H9 (cell line): ENCODE results near the gene SFXN1. TPM values are rescaled to one million over a fixed set of nuclear protein-coding genes. Genes with fewer than 3 reads are reported as not detected.

Experiments used
- DNase-seq: peaks from one replicate; pipeline ENCODE4 v3.0.0-alpha.2; 2017
- H2AFZ ChIP-seq: one replicate; pipeline ENCODE4 v1.6.1; 2013; ENCODE audit warnings: mild to moderate bottlenecking, low read length, control low read depth, moderate library complexity
- H2AK5ac ChIP-seq: 2 replicates; pipeline ENCODE4 v1.6.1; 2013; ENCODE audit warnings: low read length, control low read depth, mixed read lengths; ENCODE audit not compliant: insufficient read length
- H2BK120ac ChIP-seq: one replicate; pipeline ENCODE4 v1.6.1; 2013; ENCODE audit warnings: low read depth, mild to moderate bottlenecking, low read length, control low read depth, inconsistent platforms; ENCODE audit not compliant: poor library complexity, severe bottlenecking
- H2BK12ac ChIP-seq: 2 replicates; pipeline ENCODE4 v1.6.1; 2013; ENCODE audit warnings: low read length, control low read depth, mixed read lengths, low read depth; ENCODE audit not compliant: insufficient read length
- H2BK15ac ChIP-seq: 2 replicates; pipeline ENCODE4 v1.6.1; 2013; ENCODE audit warnings: low read depth, low read length, control low read depth
- H2BK20ac ChIP-seq: one replicate; pipeline ENCODE4 v1.6.1; 2013; ENCODE audit warnings: low read depth, mild to moderate bottlenecking, low read length, control low read depth, inconsistent platforms; ENCODE audit not compliant: poor library complexity, severe bottlenecking
- H2BK5ac ChIP-seq: 2 replicates; pipeline ENCODE4 v1.6.1; 2013; ENCODE audit warnings: low read length, control low read depth, mixed read lengths; ENCODE audit not compliant: insufficient read length
- H3K14ac ChIP-seq: 2 replicates; pipeline ENCODE4 v1.6.1; 2013; ENCODE audit warnings: low read length, control low read depth; ENCODE audit not compliant: insufficient read depth
- H3K18ac ChIP-seq: 2 replicates; pipeline ENCODE4 v1.6.1; 2013; ENCODE audit warnings: low read depth, mild to moderate bottlenecking, mixed read lengths, low read length, control low read depth; ENCODE audit not compliant: insufficient read length
- H3K23ac ChIP-seq: 2 replicates; pipeline ENCODE4 v1.6.1; 2013; ENCODE audit warnings: low read length, control low read depth, mixed read lengths, low read depth; ENCODE audit not compliant: insufficient read length
- H3K23me2 ChIP-seq: 2 replicates; pipeline ENCODE4 v1.6.1; 2013; ENCODE audit warnings: low read depth, mild to moderate bottlenecking, mixed read lengths, low read length, control low read depth; ENCODE audit not compliant: insufficient read length, poor library complexity, severe bottlenecking
- H3K27ac ChIP-seq: 2 replicates; pipeline ENCODE4 v1.5.1; 2013; ENCODE audit warnings: low read length, control low read depth, mixed read lengths, low read depth; ENCODE audit not compliant: insufficient read length
- H3K27me3 ChIP-seq: 2 replicates; pipeline ENCODE4 v1.6.1; 2013; ENCODE audit warnings: low read length, control low read depth, inconsistent platforms; ENCODE audit not compliant: insufficient read depth
- H3K4ac ChIP-seq: 2 replicates; pipeline ENCODE4 v1.6.1; 2013; ENCODE audit warnings: low read depth, mild to moderate bottlenecking, control low read depth, inconsistent platforms, low read length, moderate library complexity
- H3K4me1 ChIP-seq: 2 replicates; pipeline ENCODE4 v1.6.1; 2013; ENCODE audit warnings: low read length, control low read depth, inconsistent platforms; ENCODE audit not compliant: insufficient read depth
- H3K4me2 ChIP-seq: 2 replicates; pipeline ENCODE4 v1.6.1; 2013; ENCODE audit warnings: low read length, control low read depth, mixed read lengths; ENCODE audit not compliant: insufficient read length, insufficient read depth
- H3K56ac ChIP-seq: 2 replicates; pipeline ENCODE4 v1.6.1; 2013; ENCODE audit warnings: low read depth, mild to moderate bottlenecking, mixed read lengths, low read length, control low read depth; ENCODE audit not compliant: insufficient read length
- H3K79me1 ChIP-seq: 2 replicates; pipeline ENCODE4 v1.6.1; 2013; ENCODE audit warnings: low read depth, mild to moderate bottlenecking, moderate library complexity, low read length, control low read depth, inconsistent platforms; ENCODE audit not compliant: insufficient read depth, poor library complexity, severe bottlenecking
- H3K79me2 ChIP-seq: 2 replicates; pipeline ENCODE4 v1.6.1; 2013; ENCODE audit warnings: low read length, control low read depth, inconsistent platforms; ENCODE audit not compliant: insufficient read depth
- H3K9ac ChIP-seq: 2 replicates; pipeline ENCODE4 v1.6.1; 2013; ENCODE audit warnings: low read length, control low read depth, mixed read lengths; ENCODE audit not compliant: insufficient read length; ENCODE audit errors: extremely low read depth
- H3K9me3 ChIP-seq: one replicate; pipeline ENCODE4 v1.6.1; 2013; ENCODE audit warnings: low read depth, low read length, inconsistent platforms; ENCODE audit not compliant: control insufficient read depth
- H3T11ph ChIP-seq: one replicate; pipeline ENCODE4 v1.6.1; 2013; ENCODE audit warnings: mild to moderate bottlenecking, low read length, control low read depth, inconsistent platforms
- H4K20me1 ChIP-seq: one replicate; pipeline ENCODE4 v1.6.1; 2013; ENCODE audit not compliant: control insufficient read depth, insufficient read length, insufficient read depth
- H4K5ac ChIP-seq: 2 replicates; pipeline ENCODE4 v1.6.1; 2013; ENCODE audit warnings: low read depth, mild to moderate bottlenecking, mixed read lengths, low read length, control low read depth; ENCODE audit not compliant: insufficient read length
- H4K8ac ChIP-seq: replicated peaks from 2 replicates; pipeline ENCODE4 v1.6.1; 2013; ENCODE audit warnings: low read length, control low read depth, mixed read lengths, low read depth; ENCODE audit not compliant: insufficient read length
- H4K91ac ChIP-seq: 2 replicates; pipeline ENCODE4 v1.6.1; 2013; ENCODE audit warnings: low read depth, mild to moderate bottlenecking, moderate library complexity, mixed read lengths, low read length, control low read depth; ENCODE audit not compliant: insufficient read length
- H3K27ac Mint-ChIP-seq, 3 experiments: 2 replicates in 2 of 3; 3 replicates in 1 of 3; pipeline ENCODE4 v1.8.0; 2020 to 2021; ENCODE audit warnings: mixed read lengths in 3 of 3, mild to moderate bottlenecking in 1 of 3, moderate library complexity in 1 of 3
- H3K27me3 Mint-ChIP-seq: 2 replicates; pipeline ENCODE4 v1.8.0; 2021; ENCODE audit warnings: low read depth, mild to moderate bottlenecking, moderate library complexity, mixed read lengths
- H3K36me3 Mint-ChIP-seq, 3 experiments: 2 replicates in 2 of 3; 3 replicates in 1 of 3; pipeline ENCODE4 v1.8.0; 2020 to 2021; ENCODE audit warnings: low read depth in 3 of 3, mixed read lengths in 3 of 3; ENCODE audit not compliant: insufficient read depth in 1 of 3
- H3K4me1 Mint-ChIP-seq, 2 experiments: 2 replicates each; pipeline ENCODE4 v1.8.0; 2020; ENCODE audit warnings: mixed read lengths in 2 of 2
- H3K4me3 Mint-ChIP-seq, 2 experiments: 2 replicates in 1 of 2; 3 replicates in 1 of 2; pipeline ENCODE4 v1.8.0; 2020 to 2021; ENCODE audit warnings: mild to moderate bottlenecking in 2 of 2, mixed read lengths in 2 of 2, moderate library complexity in 1 of 2
- H3K9me3 Mint-ChIP-seq, 2 experiments: 2 replicates in 1 of 2; 3 replicates in 1 of 2; pipeline ENCODE4 v1.8.0; 2020; ENCODE audit warnings: mild to moderate bottlenecking in 2 of 2, mixed read lengths in 2 of 2, moderate library complexity in 1 of 2
- CTCF ChIP-seq: fragments of 200-600 bp; sonication (generic); conservative IDR thresholded peaks from 3 replicates; pipeline ENCODE4 v1.8.0; 2021; ENCODE audit warnings: antibody characterized with exemption, mild to moderate bottlenecking
- WGBS: extraction: QIAGEN DNeasy Blood & Tissue Kit; methylation state at CpG from one replicate; pipeline ENCODE4 v1.1.7; 2013; ENCODE audit warnings: missing lambda C conversion rate, low lambda C conversion rate, mixed read lengths; ENCODE audit not compliant: insufficient read length; ENCODE audit errors: extremely low coverage; 5-methylcytosine and 5-hydroxymethylcytosine counted together
- total RNA-seq: library from RNA; stranded (reverse); gene quantifications from 2 replicates; pipeline ENCODE4 v1.2.1, GENCODE V29; 2021

SFXN1 gene
- total RNA-seq, 1 experiment from 2014 or later = 99.2 TPM

DNA sequence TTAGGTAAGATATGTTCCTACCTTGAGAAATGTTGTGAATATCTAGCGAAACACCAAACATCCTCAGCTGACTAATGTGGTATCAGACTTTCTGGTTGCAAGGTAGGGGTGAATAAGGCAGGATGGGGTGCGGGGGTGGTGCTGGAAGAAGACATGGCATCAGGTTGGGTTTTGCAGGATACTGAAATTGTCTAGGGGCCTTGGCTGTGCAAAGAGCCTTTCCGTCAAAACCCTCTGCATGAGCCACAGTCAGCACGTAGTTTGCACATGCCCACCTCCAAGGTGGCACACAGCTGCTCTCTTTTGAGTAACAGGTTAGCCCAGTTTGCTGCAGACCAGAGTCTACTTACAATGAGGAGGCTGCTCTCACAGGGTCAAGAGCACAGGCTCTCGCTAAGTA, 42.0 kb downstream of the SFXN1 start:
- no peak overlapping the region for H3K27ac Mint-ChIP-seq
- H2BK12ac ChIP-seq = no peak overlapping the region
- no peak overlapping the region for H2BK15ac ChIP-seq
- H3K36me3 Mint-ChIP-seq = peaks cover 42 to 87% (median 83%) of the 10 kb centered on the region in 3 experiments
- no peak overlapping the region for H3K9ac ChIP-seq
- no peaks in the 10 kb centered on the region for H3K4me1 ChIP-seq
- H3K4me1 Mint-ChIP-seq = no peaks in the 10 kb centered on the region
- no peak overlapping the region for H2BK20ac ChIP-seq
- no peak overlapping the region for H4K5ac ChIP-seq
- DNase-seq = no peak
- no peak overlapping the region for H3K4ac ChIP-seq
- no peaks in the 10 kb centered on the region for H3K9me3 ChIP-seq
- H4K20me1 ChIP-seq = no peaks in the 10 kb centered on the region
- H3K9me3 Mint-ChIP-seq = no peaks in the 10 kb centered on the region
- no peak overlapping the region for H4K8ac ChIP-seq
- no peak overlapping the region for H3K14ac ChIP-seq
- no peak overlapping the region for H4K91ac ChIP-seq
- H3K23ac ChIP-seq = no peak overlapping the region
- no peaks in the 10 kb centered on the region for H3K23me2 ChIP-seq
- H2BK5ac ChIP-seq = no peak overlapping the region
- H3T11ph ChIP-seq = no peak overlapping the region
- no peak overlapping the region for H3K56ac ChIP-seq
- no peak overlapping the region for H2AK5ac ChIP-seq
- no peaks in the 10 kb centered on the region for H3K79me1 ChIP-seq
- no peaks in the 10 kb centered on the region for H3K79me2 ChIP-seq
- H3K18ac ChIP-seq = no peak overlapping the region
- H3K4me3 Mint-ChIP-seq = no peak overlapping the region
- no peak overlapping the region for H2BK120ac ChIP-seq
- no peak overlapping the region for H2AFZ ChIP-seq
- no peak for TF ChIP-seq CTCF
- H3K27me3 ChIP-seq = no peaks in the 10 kb centered on the region
- no peak overlapping the region for H3K27ac ChIP-seq
- peaks cover 1% of the 10 kb centered on the region; the same call in 1 of the 2 replicates for H3K27me3 Mint-ChIP-seq
- H3K4me2 ChIP-seq = no peak overlapping the region
- no CpG with 5 or more reads among the region's 5 CpGs for WGBS
